GM18861 (cell line): Measurements from ENCODE around the gene CAMK4.
A peak's percentile ranks its signal among the peaks of the same experiment; 100 is the strongest.

Source experiments
- ATAC-seq: cut with Tn5 transposase; IDR thresholded peaks from one replicate; pipeline ENCODE4 v1.9.1; 2021; ENCODE audit not compliant: unreplicated experiment

CAMK4 gene

DNA sequence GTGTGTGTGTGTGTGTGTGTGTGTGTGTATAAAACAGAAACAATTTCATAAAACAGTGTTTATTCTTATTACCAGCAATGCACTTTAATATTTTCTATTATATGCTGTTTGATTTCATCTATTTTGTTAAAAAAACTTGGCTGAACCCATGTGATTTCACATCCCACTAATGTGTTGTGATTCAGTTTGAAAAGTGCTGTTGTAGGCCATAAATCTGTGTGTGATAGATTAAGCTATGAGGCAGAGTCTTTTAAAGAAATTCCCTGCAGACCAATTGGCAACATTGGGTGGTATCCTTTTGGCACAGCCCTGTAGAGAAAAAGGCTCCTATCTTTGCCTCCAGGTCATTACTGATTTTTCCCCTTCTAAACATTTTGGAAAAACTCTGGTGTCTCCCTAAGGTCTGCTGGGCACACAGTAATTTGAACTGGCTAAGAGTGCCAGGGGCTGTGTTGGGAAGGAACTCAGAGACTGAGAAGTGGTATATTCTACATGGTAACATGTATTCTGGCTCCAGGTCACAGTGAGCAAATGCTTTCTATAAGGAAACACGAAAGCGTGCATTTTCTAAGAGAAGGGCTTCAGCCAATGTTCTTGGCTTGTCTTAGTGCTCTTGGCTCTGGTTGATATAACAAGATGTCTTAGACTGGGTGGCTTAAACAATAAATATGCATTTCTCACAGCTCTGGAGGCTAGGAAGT is 4.5 kb downstream of the CAMK4 start:
- no peak for ATAC-seq

DNA sequence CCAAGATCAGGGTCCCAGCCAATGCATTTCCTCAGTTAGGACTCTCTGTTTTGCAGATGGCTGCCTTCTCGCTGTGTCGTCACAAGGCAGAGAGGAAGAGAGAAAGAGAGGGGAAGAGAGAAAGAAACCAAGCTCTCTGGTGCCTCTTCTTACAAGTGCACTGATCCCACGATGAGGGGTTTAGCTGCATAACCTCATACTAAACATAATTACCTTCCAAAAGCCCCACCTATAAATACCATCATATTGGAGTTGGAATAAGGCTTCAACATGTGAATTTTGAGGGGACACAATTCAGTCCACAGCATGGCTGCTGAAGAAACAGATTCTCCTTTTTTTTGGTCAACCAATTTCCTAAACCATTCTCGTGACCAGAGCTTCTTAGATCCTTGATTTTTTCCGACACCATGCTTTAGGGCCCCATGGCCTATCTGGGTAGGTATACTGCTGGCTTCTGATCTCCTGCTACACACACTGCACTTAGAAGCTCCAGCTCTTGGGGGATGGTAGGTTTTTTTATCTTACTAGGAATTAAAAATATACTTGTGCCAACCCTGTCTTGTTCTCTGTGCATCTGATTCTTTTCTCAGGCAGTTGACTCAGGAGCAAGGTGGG is 5.1 kb downstream of the CAMK4 start:
- no peak for ATAC-seq

DNA sequence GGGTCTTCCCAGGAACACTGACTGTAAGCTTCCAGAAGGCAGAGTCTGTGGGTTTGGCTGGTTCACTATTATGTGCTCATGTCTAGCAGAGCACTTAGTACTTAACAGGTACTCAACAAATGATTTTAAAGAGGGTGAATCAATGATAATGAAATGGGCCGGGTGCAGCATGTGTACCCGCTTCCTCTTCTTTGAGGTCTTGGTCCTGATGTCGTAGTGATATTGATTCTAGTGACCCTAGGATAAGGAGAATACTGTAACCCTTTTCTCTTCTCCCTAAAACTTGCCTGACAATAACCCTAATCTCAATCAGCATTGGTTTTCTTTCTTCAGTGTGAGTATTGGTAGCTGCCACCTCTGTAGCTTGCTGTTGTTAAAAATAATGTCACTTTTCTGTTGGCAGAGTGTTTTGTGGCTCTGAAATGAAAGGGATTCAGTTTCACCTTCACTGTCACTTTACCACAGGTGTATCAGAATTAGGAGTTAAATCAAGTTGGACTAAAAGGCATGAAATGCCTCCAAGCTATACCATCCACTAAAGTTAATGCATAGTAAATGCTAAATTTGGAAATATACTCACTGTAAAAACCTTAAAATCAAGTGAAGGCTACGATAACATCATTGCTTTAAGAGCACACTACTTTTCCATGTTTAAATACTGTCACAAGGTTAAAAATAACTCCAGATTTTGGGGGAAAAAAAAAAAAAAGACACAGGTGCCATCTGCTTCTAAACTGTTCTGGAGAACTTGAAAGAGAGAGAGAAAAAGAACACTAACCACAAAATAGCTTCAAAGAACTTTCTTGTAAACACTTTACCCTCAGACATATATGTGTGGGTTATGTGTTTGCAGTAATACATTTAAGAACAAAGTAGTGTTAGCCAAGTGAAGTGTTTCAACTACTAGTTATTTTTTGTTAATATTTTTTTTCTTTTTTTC is 6.0 kb downstream of the CAMK4 start:
- ATAC-seq, result no peak

DNA sequence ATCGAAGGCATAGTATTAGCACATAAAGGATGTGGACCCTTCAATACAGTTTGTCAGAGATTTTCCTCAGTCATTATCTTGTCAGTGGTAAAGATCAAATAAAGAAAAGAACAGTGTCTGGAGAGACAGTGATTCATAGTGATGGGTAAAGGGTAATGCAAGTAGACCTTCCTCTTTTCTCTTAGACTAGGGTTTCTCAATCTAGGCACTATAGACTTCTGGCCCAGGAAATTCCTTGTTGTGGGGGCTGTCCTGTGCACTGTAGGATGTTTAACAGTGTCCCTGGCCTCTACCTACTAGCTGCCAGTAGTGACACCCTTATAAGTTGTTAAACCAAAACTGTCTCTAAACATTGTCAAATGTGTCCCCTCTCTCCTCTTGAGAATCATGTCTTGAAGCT is 6.9 kb downstream of the CAMK4 start:
- no peak for ATAC-seq

DNA sequence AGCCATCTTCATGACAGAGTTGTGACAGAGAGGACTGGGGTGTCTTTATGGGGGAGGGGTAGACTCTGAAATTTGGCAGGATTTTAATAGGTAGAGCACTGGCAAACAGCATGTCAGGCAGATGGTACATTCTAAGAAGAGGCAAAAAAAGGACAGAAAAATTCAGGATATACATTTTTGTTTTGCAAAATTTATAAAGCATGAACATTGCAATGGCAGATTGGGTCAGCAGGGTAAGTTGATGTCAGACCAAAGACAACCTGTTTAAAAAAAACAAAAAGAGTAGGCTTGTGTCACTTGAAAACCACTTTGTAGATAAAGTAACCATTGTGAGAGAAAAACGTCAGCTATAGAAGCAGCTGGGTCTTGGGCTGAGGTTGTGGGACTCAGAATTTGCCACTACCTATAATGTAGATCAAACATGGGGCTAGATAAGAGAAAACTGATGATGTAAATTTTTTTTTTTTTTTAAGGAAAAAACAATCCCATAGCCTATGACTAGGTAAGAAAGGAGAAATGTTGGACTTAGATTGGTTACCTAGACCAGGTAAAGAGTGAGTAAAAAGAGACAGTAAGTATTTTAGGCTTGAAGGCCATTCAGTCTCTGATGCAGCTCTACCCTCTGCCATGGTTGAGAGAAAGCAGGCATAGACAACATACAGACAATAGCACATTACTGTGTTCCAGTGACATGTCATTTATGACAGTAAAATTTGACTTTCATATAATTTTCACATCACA is 8.3 kb downstream of the CAMK4 start:
- no peak for ATAC-seq

DNA sequence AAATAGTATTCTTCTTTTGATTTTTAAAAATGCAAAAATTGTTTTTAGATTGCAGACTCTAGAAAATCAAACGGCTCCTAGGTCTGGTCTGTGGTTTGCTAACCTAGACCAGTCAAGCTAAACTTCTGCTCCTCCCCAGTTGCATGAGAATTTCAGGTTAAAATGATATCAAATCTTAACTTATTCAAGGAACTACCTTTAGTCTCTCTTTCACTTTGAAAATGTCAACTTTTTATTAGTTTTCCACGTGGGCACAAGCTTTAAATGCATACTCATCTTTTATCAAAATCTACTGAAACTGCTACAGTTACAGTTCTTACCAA is 8.8 kb downstream of the CAMK4 start:
- ATAC-seq, result no peak

DNA sequence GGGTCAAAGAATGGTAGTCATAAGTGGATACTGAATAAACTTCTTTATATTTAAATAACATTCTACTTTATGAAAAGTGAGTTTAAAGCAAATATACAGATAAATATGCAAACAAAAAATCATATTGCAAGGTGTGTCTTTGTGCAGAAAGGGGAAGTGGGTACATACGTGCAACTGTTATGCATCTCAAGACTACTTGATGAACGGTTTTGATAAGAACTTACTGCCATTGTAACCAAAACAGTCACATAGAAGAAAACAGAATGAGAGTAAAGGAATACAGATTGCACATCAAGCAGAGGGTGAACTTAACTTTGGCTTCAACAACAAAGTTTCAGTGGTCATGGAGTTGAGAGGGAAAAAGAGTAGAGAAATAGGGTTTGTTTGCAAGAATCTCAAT is 9.9 kb downstream of the CAMK4 start:
- ATAC-seq, result peak; percentile 47

DNA sequence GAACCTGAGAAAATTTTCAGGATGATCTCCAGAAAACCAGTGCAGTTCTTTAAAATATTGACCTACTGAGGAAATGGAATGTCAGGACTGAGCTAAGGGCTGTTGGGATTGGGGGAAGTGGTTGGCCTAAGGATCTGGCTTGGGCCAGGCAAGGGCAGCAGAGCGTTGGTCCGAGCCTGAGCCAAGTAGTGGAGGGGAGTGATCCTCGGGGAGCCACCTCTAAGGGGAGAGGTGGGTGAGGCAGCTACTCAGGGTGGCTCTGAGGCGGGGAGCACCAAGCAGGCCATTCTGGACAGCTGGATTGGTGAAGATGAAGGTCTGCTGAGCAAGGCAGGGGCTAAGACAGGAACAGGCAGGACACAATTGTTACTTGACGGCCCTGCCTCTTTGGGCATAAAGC is 11.5 kb downstream of the CAMK4 start:
- no peak for ATAC-seq

DNA sequence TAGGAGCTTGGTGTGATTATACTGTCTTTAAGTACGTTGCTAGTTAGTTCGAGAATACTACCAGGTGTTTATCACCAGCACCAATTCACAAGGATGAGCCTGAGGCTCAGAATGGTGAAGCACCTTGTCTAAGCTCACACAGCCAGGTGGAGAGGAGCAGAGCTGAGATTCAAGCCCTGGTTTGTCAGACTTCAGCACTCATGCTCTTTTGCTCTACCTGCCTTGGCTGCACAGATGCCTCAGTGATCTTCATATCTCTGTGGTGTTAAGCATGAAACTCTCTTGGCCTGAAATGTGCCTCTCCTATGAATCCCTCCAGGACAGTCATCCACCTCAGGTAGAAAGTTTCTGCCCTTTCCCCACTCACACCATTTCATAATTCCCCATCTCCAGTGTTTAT is 12.2 kb downstream of the CAMK4 start:
- no peak for ATAC-seq

DNA sequence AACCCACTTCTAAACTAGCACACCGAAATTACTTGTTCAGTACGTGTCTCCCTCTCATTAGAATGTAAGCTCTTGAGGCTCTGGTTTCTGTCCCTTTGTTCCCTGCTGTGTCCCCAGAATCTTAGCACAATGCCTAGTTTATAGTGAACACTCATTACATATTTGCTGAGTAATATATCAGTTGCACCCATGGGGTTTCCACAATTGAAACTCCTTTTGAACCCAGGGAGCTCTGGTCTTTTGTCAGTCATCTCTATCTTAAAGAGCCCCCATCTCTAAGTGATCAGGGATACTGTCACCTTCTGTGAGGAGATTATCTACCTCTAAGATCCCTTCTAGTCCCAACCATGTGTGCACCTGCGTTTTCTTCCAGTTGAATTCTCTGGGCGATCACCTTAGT is 12.8 kb downstream of the CAMK4 start:
- ATAC-seq, result no peak

DNA sequence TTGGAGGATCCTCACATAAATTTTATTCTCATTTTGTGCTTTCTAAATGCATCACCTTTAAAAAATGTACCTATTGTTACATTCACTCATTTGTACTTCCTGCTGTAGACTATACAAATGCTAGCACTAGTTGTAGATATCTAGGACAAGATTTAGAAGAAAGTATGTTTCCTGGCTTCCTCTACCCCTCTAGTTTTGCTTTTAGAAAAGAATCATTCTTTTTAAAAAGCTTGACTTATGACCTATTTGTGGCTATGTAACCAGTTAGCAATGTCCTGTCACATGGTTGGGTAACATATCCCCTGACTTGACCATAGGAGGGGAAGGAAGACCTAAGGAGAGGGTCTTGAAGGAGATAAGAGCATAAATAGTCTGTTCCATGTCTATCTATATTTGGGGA is 13.3 kb downstream of the CAMK4 start:
- ATAC-seq, result no peak

DNA sequence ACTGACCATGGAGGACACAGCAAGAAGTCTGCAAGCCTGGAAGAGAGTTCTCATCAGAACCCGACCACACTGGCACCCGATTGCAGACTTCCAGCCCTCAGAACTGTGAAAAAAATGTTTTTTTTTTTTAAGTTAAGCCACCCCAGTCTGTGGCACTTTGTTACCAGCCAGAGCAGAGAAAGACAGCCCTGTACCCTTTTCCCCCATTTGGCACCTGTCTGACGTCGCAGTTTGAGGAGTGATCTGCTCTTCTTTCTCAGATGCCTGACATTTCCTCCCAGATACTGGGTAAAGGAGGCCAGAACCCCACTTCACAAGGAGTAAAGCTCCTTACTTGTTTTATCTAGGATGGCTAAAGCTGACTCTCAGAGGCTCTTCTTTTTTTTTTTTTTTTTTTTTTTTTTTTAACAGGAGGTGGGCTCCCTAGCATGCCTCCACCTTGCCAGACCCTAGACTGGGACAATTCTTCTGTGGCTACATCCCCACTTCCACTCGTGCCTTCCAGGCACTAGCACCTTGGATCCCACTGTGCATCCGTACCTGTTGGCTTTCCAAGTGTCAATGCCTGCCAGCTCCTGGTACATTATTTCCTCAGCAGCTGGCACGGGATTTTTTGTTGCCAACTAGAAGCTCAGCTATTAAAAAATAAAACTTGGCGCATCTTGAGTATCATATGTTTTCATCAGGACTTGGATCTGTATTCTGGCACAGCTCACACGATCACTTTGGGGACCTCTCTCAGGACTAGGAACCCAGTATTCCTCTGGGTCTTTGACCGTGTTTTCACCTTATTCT is 14.4 kb downstream of the CAMK4 start:
- ATAC-seq, result no peak

DNA sequence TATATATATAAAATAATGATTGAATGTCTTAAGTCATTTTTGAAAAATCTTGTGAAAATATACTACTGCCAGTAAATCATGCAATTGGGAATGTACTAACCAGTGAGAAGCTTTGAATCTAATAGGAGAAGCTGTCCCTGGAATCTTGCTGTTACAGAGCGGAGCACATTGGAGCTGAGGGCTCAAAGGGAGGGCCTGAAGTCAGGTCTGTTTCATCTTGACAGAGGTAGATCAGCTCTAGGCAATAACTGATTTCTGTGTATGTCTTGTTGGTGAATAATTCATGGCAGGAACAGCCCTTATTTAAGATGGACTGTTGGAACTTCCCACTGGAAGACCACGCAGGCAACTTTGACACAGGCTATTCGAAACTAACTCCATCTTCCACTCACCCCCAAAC is 17.5 kb downstream of the CAMK4 start:
- ATAC-seq, result no peak

DNA sequence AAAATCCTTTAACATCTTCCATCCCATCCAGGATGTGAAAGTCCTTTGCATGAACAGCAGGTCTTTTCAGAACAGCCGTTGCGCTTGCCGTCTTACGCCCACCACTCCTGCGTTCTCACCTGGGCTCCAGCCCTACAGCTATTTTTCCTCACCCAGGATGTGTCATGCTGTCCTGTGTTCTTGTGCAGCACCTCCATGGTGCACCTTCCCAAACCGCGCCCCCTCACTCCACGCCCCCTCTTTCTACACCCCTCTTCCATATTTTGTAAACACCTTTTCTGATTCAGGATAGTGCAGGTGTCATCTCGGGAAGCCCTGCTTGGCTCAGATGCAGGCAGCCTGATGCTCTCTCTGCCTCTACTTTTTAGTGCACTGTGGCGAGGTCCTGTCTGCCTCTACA is 18.4 kb downstream of the CAMK4 start:
- no peak for ATAC-seq

DNA sequence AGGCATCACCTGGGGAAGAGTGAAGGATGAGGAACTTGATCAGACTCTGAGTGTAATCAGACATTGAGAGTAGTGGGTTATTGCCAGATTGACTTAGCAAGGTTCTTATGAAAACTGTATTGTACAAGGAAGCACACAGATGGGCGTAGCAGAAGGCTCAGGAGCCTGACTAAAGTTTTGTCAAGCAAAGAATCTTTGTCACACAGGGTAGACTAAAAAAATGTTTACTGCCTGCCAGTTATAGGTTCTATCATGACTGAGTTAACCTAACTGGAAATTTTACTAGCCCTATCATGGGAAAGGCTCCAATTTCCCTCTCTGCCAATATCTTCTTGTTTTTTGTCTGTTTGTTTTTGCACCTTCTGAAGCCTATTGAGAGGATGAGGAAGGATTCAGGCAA is 19.1 kb downstream of the CAMK4 start:
- ATAC-seq, result no peak

DNA sequence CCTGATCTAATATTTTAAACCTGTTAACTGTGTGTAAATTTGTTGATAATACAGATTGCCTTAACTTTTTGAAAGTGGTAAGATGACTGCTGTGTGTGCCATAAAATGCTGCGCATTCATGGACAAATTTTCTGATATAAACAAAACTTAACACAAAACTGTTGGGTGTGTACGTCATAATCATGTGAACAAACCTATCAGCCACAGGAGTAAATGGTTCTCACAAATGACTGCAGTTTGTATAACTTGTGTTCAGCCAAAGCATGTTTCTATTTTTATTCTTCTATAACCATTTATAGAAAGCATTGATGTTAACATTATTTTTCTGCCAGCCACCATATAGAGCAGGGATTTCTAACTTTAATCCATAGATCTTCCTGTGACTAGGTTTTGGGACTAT is 21.5 kb downstream of the CAMK4 start:
- no peak for ATAC-seq

DNA sequence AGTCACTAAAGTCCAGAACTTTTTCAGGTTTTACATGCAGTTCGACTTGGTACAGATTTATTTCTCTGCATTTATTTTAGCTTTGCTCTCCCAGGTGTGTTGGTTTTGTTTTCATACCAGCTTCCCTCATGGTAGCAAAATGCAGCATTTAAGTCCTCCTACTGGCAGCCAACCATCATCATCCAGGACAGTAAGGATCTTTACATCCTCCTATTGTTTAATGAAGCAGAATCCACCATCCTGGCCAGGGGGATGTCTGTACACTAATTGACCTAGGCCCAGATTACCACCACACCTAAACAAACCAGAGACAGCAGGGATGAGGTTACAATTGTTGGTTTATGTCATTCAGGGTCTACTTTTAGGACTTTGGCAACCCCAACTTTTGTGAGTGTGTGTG is 22.3 kb downstream of the CAMK4 start:
- ATAC-seq, result no peak

DNA sequence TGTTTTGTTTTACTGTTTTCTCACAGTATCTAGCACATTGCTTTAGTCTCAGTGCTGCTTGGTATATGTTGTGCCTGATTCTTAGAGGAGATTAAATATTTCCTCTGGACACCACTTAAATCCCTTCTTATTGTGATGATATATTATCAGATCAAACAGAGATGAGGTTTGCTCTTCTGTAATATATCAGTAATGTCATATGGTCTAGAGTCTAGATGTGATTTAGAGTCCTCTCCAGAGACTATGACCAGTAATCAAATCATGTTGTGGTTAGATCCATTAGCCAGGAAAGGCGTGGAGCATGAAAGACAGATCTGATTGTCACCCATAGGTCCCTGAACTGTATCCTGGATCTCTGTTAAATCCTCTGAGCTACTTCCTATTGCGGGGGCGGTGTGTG is 24.4 kb downstream of the CAMK4 start:
- ATAC-seq, result no peak

DNA sequence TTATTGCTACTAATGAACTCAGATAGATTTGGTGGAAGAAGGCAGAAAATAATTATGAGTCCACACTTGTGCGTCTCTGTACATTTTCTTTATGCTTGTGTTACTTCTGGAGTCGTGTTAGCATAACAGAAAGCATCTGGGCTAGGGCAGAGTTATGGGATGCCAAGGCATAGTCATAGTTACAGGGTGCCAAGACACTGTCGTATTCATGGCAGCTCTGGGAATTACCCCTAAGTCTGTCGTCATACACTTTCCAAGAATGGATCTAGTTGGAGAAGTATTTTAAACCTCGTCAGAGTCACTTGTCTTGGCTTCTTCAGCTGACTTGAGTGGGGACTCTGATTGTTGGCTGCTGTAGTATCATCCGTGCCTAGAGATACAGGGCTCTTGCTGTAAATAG is 27.7 kb downstream of the CAMK4 start:
- ATAC-seq, result no peak

DNA sequence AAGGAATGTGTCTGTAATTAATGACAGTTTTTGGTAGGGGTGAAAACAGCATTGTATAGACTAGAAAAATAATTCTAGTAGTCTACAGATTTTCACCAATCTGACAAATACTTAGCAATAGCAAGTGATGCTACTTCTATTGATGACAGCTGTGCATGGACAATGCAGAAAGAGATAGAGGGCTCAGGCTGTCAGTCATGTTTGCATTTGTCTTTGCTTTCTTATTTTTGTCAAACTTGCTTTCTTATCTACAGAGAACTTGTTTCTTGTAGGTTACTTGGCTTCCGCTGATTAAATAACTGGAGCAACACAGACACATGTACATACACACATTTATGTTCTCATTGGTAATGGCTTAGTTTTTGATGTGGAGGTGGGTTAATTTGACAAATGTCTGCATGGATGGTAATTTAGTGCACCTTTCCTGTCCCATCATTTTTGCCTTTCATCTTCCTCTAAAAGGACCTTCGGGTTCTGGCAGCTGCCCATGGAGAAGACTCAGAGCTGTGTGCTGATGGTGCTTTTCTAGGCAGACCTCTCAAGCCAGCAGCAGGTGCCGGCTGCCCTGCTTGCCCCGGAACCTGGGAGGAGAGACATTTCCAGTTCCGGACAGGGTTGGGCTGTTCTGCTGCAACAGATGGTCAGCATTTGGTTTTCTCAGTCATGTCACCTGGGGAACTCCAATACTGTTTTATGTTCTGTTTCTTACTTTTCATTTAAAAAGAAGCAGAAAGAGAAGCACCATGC is 28.8 kb downstream of the CAMK4 start:
- peak; percentile 44 for ATAC-seq
